ENCODE results near the gene TM7SF2.
"Not testable (repeated sequence)": the region's sequence is repeated elsewhere in the genome, so short reads cannot be mapped to it uniquely, and the experiment has no call there.

TM7SF2 gene

DNA sequence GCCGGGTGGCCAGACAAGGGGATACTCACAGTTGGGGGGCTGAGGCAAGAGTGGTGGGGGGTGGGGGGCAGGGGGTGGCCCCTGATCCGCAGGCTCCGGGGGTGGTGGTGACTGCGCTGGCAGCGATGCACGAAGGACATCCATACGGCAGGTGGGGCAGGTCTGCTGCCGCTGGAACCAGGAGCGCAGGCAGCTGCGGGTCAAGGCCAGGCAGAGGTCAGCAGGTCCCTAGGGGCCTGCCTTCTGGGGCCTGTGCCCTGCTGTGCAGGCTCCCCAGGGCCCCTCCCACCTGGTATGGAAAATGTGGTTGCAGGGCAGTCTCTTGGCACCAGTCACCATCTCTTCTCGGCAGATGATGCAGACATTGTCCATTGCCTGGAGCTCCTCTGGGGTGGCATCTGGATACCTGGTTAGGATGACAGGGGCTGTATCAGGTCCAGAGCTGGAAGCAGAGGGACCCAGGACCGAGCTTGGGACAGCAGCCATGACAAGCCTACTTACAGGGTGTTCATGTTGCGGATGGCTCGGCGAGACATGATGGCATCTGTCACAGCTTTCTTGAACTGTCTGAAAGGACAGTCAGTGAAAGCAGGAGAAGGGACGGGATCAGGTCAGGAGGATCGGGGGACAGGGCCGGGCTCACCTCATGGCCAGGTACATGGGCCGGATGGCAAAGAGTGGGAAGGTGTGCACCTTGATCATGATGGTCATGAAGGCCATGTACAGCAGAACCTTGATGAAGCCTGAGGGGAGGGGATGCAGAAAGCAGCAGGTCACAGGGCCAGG lies 19.2 kb downstream of the TM7SF2 start:
- DNase-seq, result no peak

DNA sequence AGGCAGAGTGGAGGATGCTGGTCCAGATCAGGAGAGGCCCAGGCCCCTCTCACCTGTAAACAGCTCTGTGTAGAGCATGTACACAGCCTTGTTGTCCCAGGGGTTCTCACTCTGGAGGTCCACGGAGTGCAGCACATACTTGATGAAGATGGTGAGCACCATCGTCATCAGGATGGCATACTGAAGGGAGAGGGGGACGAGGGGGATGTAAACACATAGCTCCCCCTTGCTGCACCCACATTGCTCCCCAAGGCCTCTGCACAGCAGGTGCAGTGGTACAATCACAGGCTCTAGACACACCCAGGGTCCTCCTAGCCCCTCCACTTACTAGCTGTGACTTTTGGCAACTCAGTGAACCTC lies 19.7 kb downstream of the TM7SF2 start:
- DNase-seq, result no peak

DNA sequence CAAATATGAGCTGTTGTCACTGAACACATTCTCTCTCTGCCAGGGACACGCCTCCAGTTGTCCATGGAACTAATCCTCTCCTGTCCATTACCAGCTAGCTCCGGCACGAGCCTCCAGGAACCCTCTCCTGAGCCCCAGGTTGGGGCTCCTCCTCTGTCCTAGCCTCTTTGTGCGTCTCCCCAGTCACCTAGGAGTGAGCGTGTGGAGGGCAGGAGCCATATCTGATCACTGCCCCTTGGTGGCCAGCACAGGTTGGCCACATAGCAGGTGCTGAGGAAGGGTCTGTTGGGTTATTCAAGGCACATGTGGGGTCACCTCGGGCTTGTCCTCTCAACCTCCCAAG lies 20.2 kb downstream of the TM7SF2 start:
- no peak for DNase-seq

DNA sequence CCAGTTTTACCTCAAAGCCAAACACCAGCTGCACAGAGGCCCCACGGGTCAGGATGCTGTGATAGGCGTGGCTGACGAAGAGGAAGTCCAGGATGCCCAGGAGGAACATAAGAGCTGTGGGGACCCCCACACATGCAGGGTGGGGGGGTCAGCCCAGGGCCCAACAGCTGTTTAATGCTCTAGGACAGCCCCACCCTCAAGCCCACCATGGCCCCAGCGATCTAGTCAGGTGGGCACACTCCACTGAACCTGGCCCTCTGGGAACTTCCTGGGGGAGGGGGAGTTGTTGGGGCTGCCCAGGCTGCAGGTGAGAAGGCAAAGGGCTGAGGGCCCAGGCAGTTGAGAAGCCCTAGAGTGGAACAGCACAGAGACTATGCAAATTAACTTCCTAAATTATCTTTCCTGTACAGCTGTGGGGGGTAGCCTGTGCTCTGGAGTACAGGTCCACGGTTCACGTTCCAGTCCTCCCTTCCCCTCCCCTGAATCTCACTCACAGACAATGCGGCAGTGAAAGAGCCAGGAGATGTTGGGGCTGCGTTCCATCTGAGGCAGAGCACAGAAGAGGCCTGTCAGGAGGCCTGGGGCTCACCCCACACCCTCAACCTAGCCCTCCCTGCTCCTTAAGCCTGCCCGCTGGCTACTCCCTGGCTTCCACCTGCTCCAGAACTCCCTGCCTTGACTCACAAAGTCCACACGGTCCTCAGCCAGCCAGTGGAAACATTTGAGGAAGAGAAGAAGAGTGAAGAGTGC lies 20.7 kb downstream of the TM7SF2 start:
- DNase-seq, result peak in 1 of 2 donors; percentile 46

DNA sequence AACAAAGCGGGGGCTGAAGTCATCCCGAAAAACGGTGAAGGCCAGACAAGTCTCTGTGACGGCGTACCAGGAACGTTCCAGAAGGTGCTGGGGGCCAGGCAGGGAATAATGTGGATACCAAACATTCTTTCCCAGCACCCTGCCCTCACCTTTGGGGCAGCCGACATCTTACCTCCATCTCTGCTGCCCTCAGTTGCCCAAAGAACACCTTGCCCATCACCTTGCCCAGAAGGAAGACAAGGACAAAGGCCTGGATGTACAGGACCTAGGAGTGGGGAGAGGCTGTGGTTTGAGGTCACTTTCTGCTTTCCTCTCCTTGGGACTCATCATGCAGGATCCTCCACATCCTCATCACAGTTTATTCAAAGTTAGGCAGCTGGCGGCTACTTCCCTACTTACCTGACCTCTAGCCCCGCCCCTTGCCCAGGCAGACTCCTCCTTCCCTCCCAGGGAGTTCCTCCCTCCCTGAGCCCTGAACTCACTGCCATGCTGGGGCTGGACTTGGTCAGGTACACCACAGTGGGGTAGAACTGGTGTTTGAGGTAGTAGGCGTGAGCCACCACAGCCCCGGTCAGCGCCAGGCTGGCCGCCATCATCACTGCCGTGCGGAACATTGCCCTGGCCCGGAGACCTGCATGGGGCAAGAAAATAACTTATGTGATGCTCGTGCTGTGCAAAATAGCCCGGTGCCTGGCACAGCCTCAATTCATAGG lies 21.5 kb downstream of the TM7SF2 start:
- peak; percentile 60 for DNase-seq

DNA sequence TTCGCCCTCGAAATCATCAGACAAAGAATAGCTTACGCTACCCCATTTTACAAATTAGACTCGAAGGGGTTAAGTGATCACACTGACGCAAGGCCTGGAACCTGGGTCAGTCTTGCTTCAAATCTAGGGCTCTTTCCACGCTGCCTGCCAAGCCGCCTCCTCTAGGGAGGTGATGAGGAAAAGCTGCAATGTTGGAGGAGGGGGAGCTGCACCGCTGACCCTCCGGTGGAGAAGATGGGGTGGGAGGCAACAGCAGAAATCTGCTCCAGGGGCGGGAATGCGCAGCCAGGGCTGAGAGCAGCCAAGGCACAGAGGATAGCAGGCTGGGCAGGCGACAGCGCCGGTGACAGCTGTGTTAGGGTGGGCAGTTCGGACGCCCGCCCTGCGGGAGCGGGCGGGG lies 22.1 kb downstream of the TM7SF2 start:
- no peak for DNase-seq

DNA sequence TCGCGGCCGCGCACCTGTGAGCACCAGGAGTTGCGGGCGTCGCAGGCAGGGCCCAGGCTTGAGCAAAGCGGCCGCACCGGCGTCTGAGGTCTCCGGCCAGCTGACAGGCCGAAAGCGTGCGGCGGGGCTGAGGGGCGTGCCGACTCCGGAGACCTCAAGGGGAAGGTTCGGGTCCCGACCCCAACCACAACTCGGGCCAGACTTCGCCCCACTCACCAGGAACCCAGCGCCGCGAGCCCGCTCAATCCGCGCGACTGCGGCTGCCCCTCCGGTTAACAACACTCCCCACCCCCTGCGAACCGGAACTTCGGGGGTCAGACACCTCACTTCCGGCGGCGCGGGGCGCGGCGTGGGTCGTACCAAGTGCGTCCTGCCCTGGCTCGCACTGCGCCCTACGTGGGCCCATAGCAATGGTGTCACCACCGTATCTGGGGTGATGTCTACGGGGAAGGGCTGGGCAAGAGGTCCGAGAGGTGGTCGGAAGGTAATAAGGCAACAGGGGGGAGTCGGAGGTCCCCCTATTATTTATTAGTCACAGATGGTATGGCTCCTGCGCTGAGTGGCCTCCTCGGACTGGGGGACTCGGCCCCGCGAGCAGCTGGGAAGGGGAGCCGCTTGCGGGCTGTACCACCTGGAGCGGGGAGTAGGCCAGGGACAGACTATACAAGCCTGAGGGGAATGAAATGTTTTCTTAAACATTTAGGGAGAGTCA lies 22.7 kb downstream of the TM7SF2 start, which contains the start of gene SYVN1:
TSS of gene SYVN1 (minus strand) at position 280 of the 712 bp plus-strand sequence. CDS start 918 bp downstream, outside the sequence.
- DNase-seq, result peak; percentile 88 to 93

DNA sequence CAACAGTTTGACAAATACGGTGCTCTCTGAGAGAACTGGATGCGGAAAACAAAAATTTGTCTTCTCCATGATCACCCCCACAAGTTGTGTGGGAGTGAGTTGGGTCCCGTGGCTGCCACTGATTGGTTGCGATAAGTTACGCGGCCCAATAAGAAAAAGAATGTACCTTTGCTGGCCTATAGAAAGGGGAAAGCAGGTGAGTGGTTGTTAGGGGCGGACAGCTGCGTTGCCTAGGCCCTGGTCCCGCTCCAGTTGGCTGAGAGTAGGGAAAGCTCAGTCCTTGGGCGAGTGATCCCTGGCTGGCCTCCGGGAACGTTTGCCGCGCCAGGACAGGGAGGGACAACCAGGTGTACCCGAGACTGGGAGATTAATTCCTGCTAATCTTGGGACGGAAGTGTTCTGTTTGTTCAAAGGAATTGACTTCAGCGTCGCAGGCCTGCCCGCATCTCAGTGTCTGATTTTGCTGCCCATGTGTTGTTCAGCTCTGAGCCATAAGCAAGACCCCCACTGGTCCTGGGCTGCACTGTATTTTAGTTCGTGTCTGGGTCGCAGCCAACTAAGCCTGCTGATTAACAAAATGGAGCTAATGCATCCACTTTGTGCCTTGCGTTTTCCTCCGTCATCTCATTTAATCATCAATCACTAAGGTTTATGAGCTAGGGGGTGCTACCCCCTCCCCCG lies 23.4 kb downstream of the TM7SF2 start:
- DNase-seq, result peak; percentile 89 to 94

DNA sequence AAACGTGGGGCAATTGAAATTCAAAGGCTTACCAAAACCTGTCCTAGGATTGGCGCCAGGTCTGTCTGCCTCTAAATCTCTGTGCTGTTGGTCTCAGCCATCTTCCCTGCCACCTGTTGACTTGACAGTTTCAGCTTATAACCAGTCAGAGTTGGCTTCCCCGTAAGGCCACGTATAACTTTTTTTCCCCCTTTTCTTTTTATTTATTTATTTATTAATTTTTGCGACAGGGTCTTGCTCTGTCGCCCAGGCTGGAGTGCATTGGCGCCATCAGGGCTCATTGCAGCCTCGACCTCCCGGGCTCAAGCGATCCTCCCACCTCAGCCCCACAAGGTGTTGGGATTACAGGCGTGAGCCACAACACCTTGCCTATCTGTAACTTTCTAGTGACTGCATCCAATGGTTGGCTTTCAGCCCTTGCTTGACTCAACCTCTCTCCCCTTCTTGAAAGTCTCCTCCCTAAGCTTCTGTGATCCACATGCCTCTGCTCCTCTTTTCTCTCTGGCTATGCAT lies 24.0 kb downstream of the TM7SF2 start:
- DNase-seq, result no peak

DNA sequence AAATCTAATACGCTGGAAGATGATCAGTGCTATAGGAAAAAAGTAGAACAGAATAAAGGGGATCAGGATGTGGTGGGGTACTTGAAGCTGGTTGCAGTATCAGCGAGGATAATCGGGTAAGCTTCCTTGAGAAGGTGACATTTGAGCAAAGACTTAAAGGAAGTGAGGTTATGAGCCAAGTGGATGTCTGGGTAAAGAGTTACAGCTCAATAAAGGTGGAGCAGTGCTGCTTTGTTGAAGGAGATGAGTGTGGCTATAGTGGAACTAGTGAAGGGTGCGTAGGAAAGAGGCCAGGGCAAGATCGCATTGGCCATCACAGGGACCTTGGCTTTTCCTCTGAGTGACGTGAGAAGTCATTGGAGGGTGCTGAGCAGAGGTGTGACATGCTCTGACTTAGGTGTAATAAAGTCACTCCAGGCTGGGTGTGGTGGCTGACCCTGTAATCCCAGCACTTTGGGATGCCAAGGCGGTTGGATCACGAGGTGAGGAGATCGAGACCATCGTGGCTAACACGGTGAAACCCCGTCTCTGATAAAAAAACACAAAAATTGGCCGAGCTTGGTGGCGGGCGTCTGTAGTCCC lies 24.9 kb downstream of the TM7SF2 start:
- no peak for DNase-seq

DNA sequence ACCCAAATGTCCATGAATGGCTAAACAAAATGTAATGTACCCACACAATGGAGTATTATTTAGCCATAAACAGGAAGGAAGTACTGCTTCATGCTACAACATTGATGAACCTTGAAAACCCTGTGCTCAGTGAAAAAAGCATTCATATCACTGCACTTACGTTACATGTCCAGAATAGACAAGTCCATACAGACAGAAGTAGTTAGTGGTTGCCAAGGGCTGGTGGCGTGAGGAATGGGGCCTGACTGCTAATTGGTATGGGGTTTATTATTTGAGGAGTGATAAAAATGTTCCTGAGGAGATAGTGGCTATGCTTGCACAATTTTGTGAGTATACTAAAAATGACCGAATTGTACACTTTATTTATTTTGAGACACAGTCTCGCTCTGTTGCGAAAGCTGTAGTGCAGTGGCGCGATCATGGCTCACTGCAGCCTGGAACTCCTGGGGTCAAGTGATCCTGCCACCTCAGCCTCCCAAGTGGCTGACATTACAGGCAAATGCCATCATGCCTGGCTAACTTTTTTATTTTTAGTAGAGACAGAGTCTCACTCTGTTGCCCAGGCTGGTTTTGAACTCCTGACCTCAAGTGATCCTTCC lies 30.3 kb downstream of the TM7SF2 start:
- DNase-seq, result no peak

DNA sequence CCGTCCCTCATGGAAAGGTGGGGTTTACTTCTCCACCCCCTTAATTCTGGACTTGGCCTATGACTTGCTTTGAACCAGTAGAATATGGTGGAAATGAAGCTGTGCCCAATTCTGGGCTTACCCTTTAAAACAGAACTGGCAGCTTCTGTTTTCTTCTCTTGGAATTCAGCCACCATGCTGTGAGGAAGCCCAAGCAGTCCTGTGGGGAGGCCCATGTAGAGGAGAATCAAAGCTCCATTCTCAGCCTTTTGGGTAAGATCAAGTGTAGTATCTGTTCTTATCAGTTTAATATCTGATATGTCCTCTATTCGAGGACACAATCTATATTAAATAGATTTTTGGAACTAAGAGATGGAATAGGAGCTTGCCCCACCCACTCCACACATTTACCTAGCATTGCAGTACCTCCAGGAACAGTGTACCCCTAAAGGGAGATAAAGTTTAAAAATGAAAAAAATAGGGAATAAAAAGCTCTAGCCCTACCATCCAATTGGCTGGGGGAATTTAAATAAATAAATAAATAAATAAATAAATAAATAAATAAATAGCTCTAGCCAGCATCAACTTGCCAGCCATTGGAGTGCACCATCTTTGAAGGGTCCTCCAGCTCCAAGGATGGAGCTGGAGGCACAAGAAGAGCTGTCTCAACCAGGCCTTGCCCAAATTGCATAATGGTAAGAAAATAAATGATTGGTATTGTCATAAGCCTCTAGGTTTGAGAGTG lies 35.8 kb downstream of the TM7SF2 start:
- DNase-seq, result no peak

DNA sequence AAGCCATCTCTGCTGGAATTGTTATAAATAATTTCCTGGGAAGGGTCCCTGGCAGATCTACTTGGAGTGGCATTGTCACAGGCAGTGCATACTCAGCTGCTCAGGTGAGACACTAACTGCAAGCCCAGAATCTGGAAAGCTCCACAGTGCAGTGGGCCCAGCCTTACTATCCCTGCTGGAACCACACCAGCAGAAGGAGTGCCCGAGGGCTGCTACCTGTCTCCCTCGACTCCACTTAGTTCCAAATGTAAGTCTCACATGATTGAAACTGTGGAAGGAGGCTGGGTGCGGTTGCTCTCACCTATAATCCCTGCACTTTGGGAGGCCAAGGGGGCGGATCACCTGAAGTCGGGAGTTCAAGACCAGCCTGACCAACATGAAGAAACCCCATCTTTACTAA lies 37.0 kb downstream of the TM7SF2 start:
- DNase-seq, result no peak

DNA sequence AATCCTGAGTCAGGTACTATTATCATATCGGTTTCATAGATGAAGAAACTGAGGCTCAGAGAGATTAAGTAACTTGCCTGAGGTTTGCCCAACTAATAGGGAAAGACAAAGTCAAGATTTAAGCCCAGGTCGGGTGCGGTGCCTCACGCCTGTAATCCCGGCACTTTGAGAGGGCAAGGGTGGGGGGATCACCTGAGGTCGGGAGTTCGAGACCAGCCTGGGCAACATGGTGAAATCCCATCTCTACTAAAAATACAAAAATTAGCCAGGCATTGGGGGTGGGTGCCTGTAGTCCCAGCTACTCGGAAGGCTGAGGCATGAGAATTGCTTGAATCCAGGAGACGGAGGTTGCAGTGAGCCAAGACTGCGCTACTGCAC lies 38.4 kb downstream of the TM7SF2 start:
- not testable (repeated sequence) for DNase-seq

DNA sequence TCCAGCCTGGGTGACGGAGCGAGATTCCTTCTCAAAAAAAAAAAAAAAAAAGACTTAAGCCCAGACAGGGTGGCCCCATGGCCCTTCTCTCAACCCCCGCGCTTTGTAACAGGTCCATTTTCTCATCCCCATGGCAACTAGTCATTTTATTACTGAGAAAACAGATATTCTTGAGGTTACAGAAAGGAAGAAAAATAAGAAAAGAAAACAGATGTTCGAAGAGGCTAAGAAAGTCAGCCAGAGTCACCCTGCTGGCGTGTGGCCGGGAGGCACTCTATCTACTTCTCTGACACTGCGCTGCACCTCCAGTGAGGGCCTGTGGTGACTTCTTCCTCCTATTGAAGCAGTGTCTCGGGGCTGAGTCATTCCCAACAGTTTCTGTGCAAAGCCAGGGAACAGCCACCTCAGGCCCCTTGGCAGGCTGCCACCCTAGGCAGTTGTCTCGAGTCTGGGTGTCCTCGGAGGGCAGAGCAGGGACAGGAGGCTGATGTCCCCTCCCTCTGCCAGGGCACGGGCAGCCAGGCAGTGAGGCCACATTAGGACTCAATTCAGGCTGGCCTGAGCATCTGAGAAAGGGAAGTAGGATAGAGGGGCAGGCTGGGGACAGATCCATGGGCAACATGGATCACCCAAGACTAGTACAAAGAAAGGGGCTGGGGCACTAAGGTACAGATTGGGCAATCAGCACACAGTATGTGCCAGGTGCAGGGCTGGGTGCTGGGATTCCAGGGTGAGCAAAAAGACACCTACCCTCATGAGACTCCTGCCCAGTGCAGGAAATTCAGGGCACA lies 39.0 kb downstream of the TM7SF2 start:
- peak; percentile 15 to 72 for DNase-seq

DNA sequence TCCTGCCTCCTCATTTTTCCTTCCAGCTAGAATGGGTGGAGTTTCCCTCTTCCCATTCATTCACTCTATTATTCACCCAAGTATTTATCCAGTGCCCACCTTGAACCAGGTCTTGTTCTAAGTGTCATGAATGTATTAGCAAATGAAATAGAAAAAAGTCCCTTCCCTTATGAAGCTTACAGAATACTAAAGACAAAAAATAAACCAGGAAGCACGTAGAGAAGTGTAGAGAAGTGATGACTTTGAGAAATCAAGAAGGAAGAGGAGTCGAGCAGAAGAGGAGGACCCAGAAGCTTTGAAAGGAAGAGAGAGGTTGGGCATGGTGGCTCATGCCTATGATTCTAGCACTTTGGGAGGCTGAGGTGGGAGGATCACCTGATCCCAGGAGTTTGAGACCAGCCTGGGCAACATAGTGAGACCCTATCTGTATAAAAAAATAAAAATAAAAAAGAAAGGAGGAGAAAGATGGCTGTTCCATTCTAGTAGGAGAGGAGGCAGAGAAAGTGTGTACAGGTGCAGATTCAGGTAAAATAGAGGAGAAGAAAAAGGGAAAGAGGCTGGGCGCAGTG lies 39.7 kb downstream of the TM7SF2 start:
- no peak for DNase-seq

DNA sequence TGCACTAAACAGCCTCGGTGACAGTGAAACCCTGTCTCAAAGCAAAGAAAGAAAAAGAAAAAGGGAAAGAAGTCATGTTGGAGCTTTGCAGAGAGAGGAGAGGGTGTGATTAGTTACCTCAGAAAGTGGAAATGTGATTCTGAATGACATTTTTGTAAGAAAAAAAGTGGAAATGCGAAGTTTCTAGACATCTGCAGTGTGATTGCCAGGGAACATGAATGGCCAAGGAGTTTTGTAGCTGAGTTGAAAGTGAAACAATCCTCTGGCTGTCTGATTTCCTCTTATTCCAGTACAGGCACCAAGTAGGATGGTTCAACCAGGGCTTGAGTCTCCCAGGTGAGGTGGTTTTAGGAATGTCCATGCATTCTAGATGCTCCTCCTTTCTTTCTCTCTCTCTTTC lies 40.5 kb downstream of the TM7SF2 start:
- no peak for DNase-seq

DNA sequence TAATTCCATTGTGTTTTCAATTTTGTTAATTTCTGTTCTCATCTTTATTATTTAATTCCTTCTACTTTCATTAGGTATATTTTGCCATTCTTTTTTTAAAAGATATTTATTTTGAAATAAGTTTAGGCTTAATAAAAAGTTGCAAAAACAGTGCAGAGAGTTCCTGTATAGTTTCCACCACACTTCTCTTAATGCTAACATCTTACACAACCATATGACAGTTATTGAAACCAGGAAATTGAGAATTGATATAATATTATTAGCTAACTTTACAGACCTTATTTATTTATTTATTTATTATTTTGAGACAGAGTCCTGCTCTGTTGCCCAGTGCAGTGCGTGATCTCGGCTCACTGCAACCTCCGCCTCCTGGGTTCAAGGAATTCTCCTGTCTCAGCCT lies 44.6 kb downstream of the TM7SF2 start:
- no peak for DNase-seq

DNA sequence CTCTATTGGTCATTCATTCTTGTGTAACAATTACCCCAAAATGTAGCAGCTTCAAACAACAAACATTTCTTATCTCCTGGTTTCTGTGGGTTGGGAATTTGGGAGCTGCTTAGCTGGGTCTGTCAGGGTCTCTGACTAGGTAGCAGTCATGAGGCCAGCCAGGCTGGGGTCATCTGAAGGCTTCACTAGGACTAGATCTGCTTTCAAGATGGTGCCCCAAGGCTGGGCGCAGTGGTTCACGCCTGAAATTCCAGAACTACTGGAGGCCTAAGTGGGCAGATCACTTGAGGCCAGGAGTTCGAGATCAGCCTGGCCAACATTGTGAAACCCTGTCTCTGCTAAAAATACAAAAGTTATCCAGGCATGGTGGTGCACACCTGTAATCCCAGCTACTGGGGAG lies 45.3 kb downstream of the TM7SF2 start:
- no peak for DNase-seq

DNA sequence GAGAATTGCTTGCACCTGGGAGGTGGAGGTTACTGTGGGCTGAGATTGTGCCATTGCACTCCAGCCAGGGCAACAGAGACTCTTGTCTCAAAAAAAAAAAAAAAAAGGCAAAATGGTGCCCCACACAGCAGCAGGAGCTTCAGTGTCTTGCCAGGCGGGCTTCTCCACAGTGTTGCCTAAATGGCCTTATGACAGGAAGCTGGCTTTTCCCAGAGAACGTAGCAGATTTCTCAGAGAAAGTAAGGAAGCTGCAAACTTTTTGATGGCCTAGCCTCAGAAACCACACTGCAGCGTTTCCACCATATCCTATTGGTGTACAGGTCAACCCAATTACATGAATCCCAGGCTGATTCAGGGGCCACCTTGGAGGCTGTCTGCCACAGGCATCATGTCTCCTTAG lies 45.7 kb downstream of the TM7SF2 start:
- DNase-seq, result no peak
